Measurements from ENCODE around the gene EBF4.

GRCh38 chr20:2778602-2779321 is 86.2 kb downstream of the EBF4 start:
- TF ChIP-seq POLR2AphosphoS5 (IDR thresholded peaks at IDR 0.05) (no peak), CTCF (IDR thresholded peaks at IDR 0.05; ENCODE audit: poor library complexity, severe bottlenecking) (no peak)

Data from neural cell (in vitro differentiated cells).